Stimulated activated CD4-positive, alpha-beta T cell treated with anti-CD3 and anti-CD28 coated beads, TNF-alpha, amount 100 ng/mL, for 48 hours (primary cell): Measurements from ENCODE around the gene PM20D1.
"Not testable (repeated sequence)": the region's sequence is repeated elsewhere in the genome, so short reads cannot be mapped to it uniquely, and the experiment has no call there.

Experiments used
- DNase-seq, 3 donors: peaks; one replicate each; pipeline ENCODE4 v3.0.0-alpha.2; 2020; ENCODE audit warnings: low read depth in 3 of 3

PM20D1 gene

GRCh38 chr1:205849619-205850355 is at the start of gene PM20D1:
TSS of gene PM20D1 (minus strand) at chr1:205850132. CDS start at chr1:205850072, 60 bp downstream.
- DNase-seq, result peak; percentile 58 to 82 (median 66)

GRCh38 chr1:205896351-205896750 is 46.4 kb upstream of the PM20D1 start:
- no peak for DNase-seq

- DNase-seq, result not testable (repeated sequence)
Observed at GRCh38 chr1:205894119-205894518, 44.2 kb upstream of the PM20D1 start.

GRCh38 chr1:205892175-205892574 is 42.2 kb upstream of the PM20D1 start:
- not testable (repeated sequence) for DNase-seq

- DNase-seq, result not testable (repeated sequence)
Observed at GRCh38 chr1:205891481-205891880, 41.5 kb upstream of the PM20D1 start.

- not testable (repeated sequence) for DNase-seq
Observed at GRCh38 chr1:205890631-205891030, 40.7 kb upstream of the PM20D1 start.

GRCh38 chr1:205889706-205890105 is 39.8 kb upstream of the PM20D1 start:
- DNase-seq, result not testable (repeated sequence)

- DNase-seq, result not testable (repeated sequence)
Observed at GRCh38 chr1:205889006-205889405, 39.1 kb upstream of the PM20D1 start.

GRCh38 chr1:205883792-205884191 is 33.9 kb upstream of the PM20D1 start:
- DNase-seq, result no peak

GRCh38 chr1:205880923-205881322 is 31.0 kb upstream of the PM20D1 start:
- DNase-seq, result no peak

GRCh38 chr1:205879974-205880373 is 30.0 kb upstream of the PM20D1 start:
- no peak for DNase-seq

GRCh38 chr1:205878026-205878425 is 28.1 kb upstream of the PM20D1 start:
- no peak for DNase-seq

GRCh38 chr1:205873148-205873547 is 23.2 kb upstream of the PM20D1 start:
- DNase-seq, result not testable (repeated sequence)

- DNase-seq, result no peak
Observed at GRCh38 chr1:205870236-205870635, 20.3 kb upstream of the PM20D1 start.

GRCh38 chr1:205861540-205861939 is 11.6 kb upstream of the PM20D1 start:
- no peak for DNase-seq

- no peak for DNase-seq
Observed at GRCh38 chr1:205858141-205858961, 8.4 kb upstream of the PM20D1 start.

- not testable (repeated sequence) for DNase-seq
Observed at GRCh38 chr1:205857501-205857900, 7.6 kb upstream of the PM20D1 start.

- no peak for DNase-seq
Observed at GRCh38 chr1:205856433-205856832, 6.5 kb upstream of the PM20D1 start.

GRCh38 chr1:205852969-205853368 is 3.0 kb upstream of the PM20D1 start:
- no peak for DNase-seq

- no peak for DNase-seq
Observed at GRCh38 chr1:205851993-205852392, 2.1 kb upstream of the PM20D1 start.

- DNase-seq, result no peak
Observed at GRCh38 chr1:205843036-205843859, 6.7 kb downstream of the PM20D1 start.

- DNase-seq, result no peak
Observed at GRCh38 chr1:205842229-205842628, 7.7 kb downstream of the PM20D1 start.
